ENCODE measurements around the gene NSUN4. TPM values are rescaled to one million over a fixed set of nuclear protein-coding genes. Genes with fewer than 3 reads are reported as not detected.
A peak's percentile ranks its signal among the peaks of the same experiment; 100 is the strongest.

NSUN4 gene
- 10 to 100 TPM; 11.4 to 24.5 (median 18.4) TPM for total RNA-seq

- Histone ChIP-seq H3K9me3 (no peaks in the 10 kb centered on the region), H3K27ac (peak within 1 kb of the TSS; percentile 89 to 98 (median 98)), H3K27me3 (no peaks in the 10 kb centered on the region), H3K4me1 (peaks cover 0 to 22% (median 9%) of the 10 kb centered on the region in 3 donors), H3K36me3 (peaks cover 0 to 36% of the 10 kb centered on the region in 2 donors), H3K4me3 (peak within 1 kb of the TSS; percentile 37 to 76)
- WGBS, 2 donors (ENCODE audit: low coverage in 1 of 2) = 0 to 1% methylated on average over 16 to 21 of the region's 53 CpGs
- peak; percentile 95 for ATAC-seq
- TF ChIP-seq CTCF (IDR thresholded peaks at IDR 0.05) (peak; percentile 39 to 78 (median 71)), EP300 (IDR thresholded peaks at IDR 0.05) (peak; percentile 94), POLR2A (IDR thresholded peaks at IDR 0.05) (peak; percentile 69 to 80), POLR2AphosphoS5 (IDR thresholded peaks at IDR 0.05) (peak; percentile 86)
These were observed at the start of gene NSUN4 for GRCh38 chr1:46340404-46341221. Gene NSUN4, plus strand, starts transcription at chr1:46340807. Its CDS starts 20 bp downstream, at chr1:46340827.

- 83 to 90% methylated on average over 1 to 2 of the region's 2 CpGs for WGBS, 2 donors (ENCODE audit: low coverage in 1 of 2)
- H3K36me3 ChIP-seq = peaks cover 0 to 70% of the 10 kb centered on the region in 2 donors
- no peak for ATAC-seq
These were observed 45.3 kb upstream of the NSUN4 start for GRCh38 chr1:46295306-46295705.

GRCh38 chr1:46298387-46298786 lies 42.2 kb upstream of the NSUN4 start:
- H3K9me3 ChIP-seq = no peaks in the 10 kb centered on the region
- H3K4me3 ChIP-seq = no peak overlapping the region
- no peak for ATAC-seq
- TF ChIP-seq POLR2AphosphoS5 (IDR thresholded peaks at IDR 0.05) (no peak), CTCF (IDR thresholded peaks at IDR 0.05) (no peak), EP300 (IDR thresholded peaks at IDR 0.05) (no peak), POLR2A (IDR thresholded peaks at IDR 0.05) (no peak)
- no peaks in the 10 kb centered on the region for H3K27me3 ChIP-seq
- peaks cover 0 to 40% (median 21%) of the 10 kb centered on the region in 3 donors for H3K4me1 ChIP-seq
- peaks cover 0 to 47% of the 10 kb centered on the region in 2 donors for H3K36me3 ChIP-seq
- peak overlapping the region in 2 of 4 donors; percentile 8 to 24 for H3K27ac ChIP-seq

More at GRCh38 chr1:46295306-46295705, 45.3 kb upstream of the NSUN4 start:
- peaks cover 0 to 24% (median 8%) of the 10 kb centered on the region in 3 donors for H3K4me1 ChIP-seq
- no peak overlapping the region for H3K4me3 ChIP-seq
- H3K9me3 ChIP-seq = no peaks in the 10 kb centered on the region
- H3K27ac ChIP-seq = no peak overlapping the region
- TF ChIP-seq CTCF (IDR thresholded peaks at IDR 0.05) (no peak), POLR2AphosphoS5 (IDR thresholded peaks at IDR 0.05) (no peak), POLR2A (IDR thresholded peaks at IDR 0.05) (no peak), EP300 (IDR thresholded peaks at IDR 0.05) (no peak)
- no peaks in the 10 kb centered on the region for H3K27me3 ChIP-seq

- peak overlapping the region; percentile 67 to 90 for H3K4me3 ChIP-seq
- H3K27ac ChIP-seq = peak overlapping the region; percentile 89 to 99 (median 98)
- TF ChIP-seq EP300 (IDR thresholded peaks at IDR 0.05) = no peak
- TF ChIP-seq CTCF (IDR thresholded peaks at IDR 0.05) = no peak
- no peak for TF ChIP-seq POLR2A (IDR thresholded peaks at IDR 0.05)
- TF ChIP-seq POLR2AphosphoS5 (IDR thresholded peaks at IDR 0.05) = no peak
- H3K9me3 ChIP-seq = no peaks in the 10 kb centered on the region
- H3K36me3 ChIP-seq = peaks cover 0 to 22% of the 10 kb centered on the region in 2 donors
- WGBS, 2 donors (ENCODE audit: low coverage in 1 of 2) = 10 to 14% methylated on average over 5 to 6 of the region's 6 CpGs
- H3K4me1 ChIP-seq = peaks cover 0 to 58% (median 30%) of the 10 kb centered on the region in 3 donors
- H3K27me3 ChIP-seq = no peaks in the 10 kb centered on the region
- no peak for ATAC-seq
These were observed 39.8 kb upstream of the NSUN4 start for GRCh38 chr1:46300673-46301405.

Measured in gastroesophageal sphincter (tissue), 4 donors.